Activated naive CD8-positive, alpha-beta T cell treated with anti-CD3 and anti-CD28 coated beads, Interleukin-2, amount 50 U/mL, for 16 hours (primary cell): ENCODE data around the gene CDR2L.
"Not testable (repeated sequence)": the region's sequence is repeated elsewhere in the genome, so short reads cannot be mapped to it uniquely, and the experiment has no call there.

ENCODE experiments used
- DNase-seq: peaks from one replicate; pipeline ENCODE4 v3.0.0-alpha.2; 2020; ENCODE audit warnings: low read depth, low spot score

The CDR2L gene

GRCh38 chr17:74959826-74960515, 27.5 kb upstream of the CDR2L start:
- no peak for DNase-seq

- DNase-seq, result no peak
Measured at GRCh38 chr17:74960570-74961342, 26.7 kb upstream of the CDR2L start.

- DNase-seq, result peak; percentile 79
Measured at GRCh38 chr17:74961657-74962350, 25.6 kb upstream of the CDR2L start.

GRCh38 chr17:74962622-74963394, 24.6 kb upstream of the CDR2L start:
- no peak for DNase-seq

- DNase-seq, result no peak
Measured at GRCh38 chr17:74963656-74964055, 23.8 kb upstream of the CDR2L start.

GRCh38 chr17:74964246-74964761, 23.1 kb upstream of the CDR2L start:
- DNase-seq, result no peak

GRCh38 chr17:74964988-74965622, 22.3 kb upstream of the CDR2L start:
- DNase-seq, result no peak

- DNase-seq, result no peak
Measured at GRCh38 chr17:74968361-74968780, 19.1 kb upstream of the CDR2L start.

GRCh38 chr17:74969501-74969900, 17.9 kb upstream of the CDR2L start:
- not testable (repeated sequence) for DNase-seq

- DNase-seq, result no peak
Measured at GRCh38 chr17:74970395-74970794, 17.0 kb upstream of the CDR2L start.

GRCh38 chr17:74971069-74971841, 16.2 kb upstream of the CDR2L start:
- DNase-seq, result no peak

GRCh38 chr17:74971842-74972106, 15.7 kb upstream of the CDR2L start:
- no peak for DNase-seq

- peak; percentile 68 for DNase-seq
Measured at GRCh38 chr17:74972107-74972972, 15.1 kb upstream of the CDR2L start, which contains the start of gene HID1. Gene HID1 (minus strand): TSS chr17:74972759. CDS start chr17:74972656, 103 bp downstream.

- no peak for DNase-seq
Measured at GRCh38 chr17:74972973-74973328, 14.5 kb upstream of the CDR2L start.

- no peak for DNase-seq
Measured at GRCh38 chr17:74975943-74976342, 11.5 kb upstream of the CDR2L start.

- no peak for DNase-seq
Measured at GRCh38 chr17:74977802-74978201, 9.6 kb upstream of the CDR2L start.

GRCh38 chr17:74978240-74978639, 9.2 kb upstream of the CDR2L start:
- DNase-seq, result no peak

GRCh38 chr17:74979408-74980146, 7.9 kb upstream of the CDR2L start:
- DNase-seq, result no peak
